Breast epithelium (tissue), 4 donors: ENCODE results near the gene RHBDD3. TPM values are rescaled to one million over a fixed set of nuclear protein-coding genes. Genes with fewer than 3 reads are reported as not detected.

Source experiments
- DNase-seq, 2 donors: peaks; one replicate each; pipeline ENCODE4 v3.0.0-alpha.2; 2019; ENCODE audit warnings: low spot score in 2 of 2
- H3K27ac ChIP-seq, 2 donors: fragments of 200-600 bp; sonication (generic) in 1 of 2; one replicate each; pipeline ENCODE4 v1.5.1; 2016 to 2019; ENCODE audit warnings: mild to moderate bottlenecking in 1 of 2
- H3K27me3 ChIP-seq, 2 donors: fragments of 200-600 bp; sonication (generic) in 1 of 2; one replicate each; pipeline versions ENCODE4 v1.5.1 to v1.6.0; 2017 to 2019; ENCODE audit warnings: control low read depth in 1 of 2, mild to moderate bottlenecking in 1 of 2
- H3K36me3 ChIP-seq: fragments of 200-600 bp; one replicate; pipeline ENCODE4 v1.5.1; 2019
- H3K4me1 ChIP-seq, 2 donors: fragments of 200-600 bp; sonication (generic); one replicate each; pipeline ENCODE4 v1.5.1; 2016 to 2019; ENCODE audit warnings: control low read depth in 1 of 2
- H3K4me3 ChIP-seq, 3 donors: fragments of 200-600 bp; sonication (generic); 1 replicate in 2 of 3; 2 replicates in 1 of 3; pipeline ENCODE4 v1.5.1; 2016 to 2019; ENCODE audit warnings: mild to moderate bottlenecking in 3 of 3, moderate library complexity in 2 of 3
- H3K9me3 ChIP-seq, 2 donors: fragments of 200-600 bp; sonication (generic) in 1 of 2; one replicate each; pipeline ENCODE4 v1.5.1; 2016 to 2019; ENCODE audit warnings: control low read depth in 1 of 2
- POLR2A ChIP-seq: fragments of 450-650 bp; IDR thresholded peaks from one replicate; pipeline ENCODE4 v1.6.1; 2016; ENCODE audit warnings: antibody characterized with exemption, mild to moderate bottlenecking, moderate library complexity
- POLR2AphosphoS5 ChIP-seq, 3 donors: sonication (generic); formaldehyde crosslinking; IDR thresholded peaks; one replicate each; pipeline ENCODE4 v1.6.1; 2017; ENCODE audit warnings: antibody characterized with exemption in 3 of 3
- intact Hi-C: fragments of 100-400 bp; cut with DNase I; formaldehyde crosslinking; loops from one replicate; pipeline ENCODE4 v1.15.1; 2023; ENCODE audit warnings: low total_unique reads
- total RNA-seq, 3 donors: library from RNA; depleted of rRNA; stranded (reverse); fragments of >200 nt; gene quantifications; one replicate each; pipeline ENCODE4 v1.1.0, GENCODE V29; 2016
- TF ChIP-seq, protein P1 (sequence below), 3 donors: fragments of 450-650 bp; IDR thresholded peaks; one replicate each; pipeline ENCODE4 v1.5.1; 2016 to 2017; ENCODE audit warnings: antibody characterized with exemption in 3 of 3, mild to moderate bottlenecking in 3 of 3, moderate library complexity in 3 of 3

Gene RHBDD3
- total RNA-seq, 3 donors from 2014 or later: 16.2 to 31.8 (median 28.2) TPM

DNA sequence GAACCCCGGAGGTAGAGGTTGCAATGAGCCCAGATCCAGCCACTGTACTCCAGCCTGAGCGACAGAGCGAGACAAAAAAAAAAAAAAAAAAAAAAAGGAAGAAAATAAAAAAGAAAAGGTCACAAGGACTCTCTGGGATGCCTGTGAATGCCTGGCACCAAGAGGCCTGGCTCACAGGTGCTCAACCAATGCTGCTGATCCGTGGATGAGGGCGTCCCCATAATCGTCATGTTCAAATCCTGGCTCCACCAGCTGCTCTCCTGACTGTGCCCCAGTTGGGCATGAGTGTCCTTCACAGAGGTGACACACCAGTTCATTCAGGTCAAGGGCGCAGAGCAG is 38.0 kb upstream of the RHBDD3 start:
- Histone ChIP-seq H3K4me1 (peaks cover 24 to 27% of the 10 kb centered on the region in 2 donors), H3K27ac (peak overlapping the region; percentile 89 to 93), H3K27me3 (no peaks in the 10 kb centered on the region), H3K4me3 (peak overlapping the region in 2 of 3 donors; percentile 74 to 93), H3K9me3 (no peaks in the 10 kb centered on the region), H3K36me3 (no peaks in the 10 kb centered on the region)
- intact Hi-C loops: no loop called here
- TF ChIP-seq POLR2AphosphoS5 (IDR thresholded peaks at IDR 0.05): no peak
- no peak for TF ChIP-seq POLR2A
- TF ChIP-seq, protein P1, sequence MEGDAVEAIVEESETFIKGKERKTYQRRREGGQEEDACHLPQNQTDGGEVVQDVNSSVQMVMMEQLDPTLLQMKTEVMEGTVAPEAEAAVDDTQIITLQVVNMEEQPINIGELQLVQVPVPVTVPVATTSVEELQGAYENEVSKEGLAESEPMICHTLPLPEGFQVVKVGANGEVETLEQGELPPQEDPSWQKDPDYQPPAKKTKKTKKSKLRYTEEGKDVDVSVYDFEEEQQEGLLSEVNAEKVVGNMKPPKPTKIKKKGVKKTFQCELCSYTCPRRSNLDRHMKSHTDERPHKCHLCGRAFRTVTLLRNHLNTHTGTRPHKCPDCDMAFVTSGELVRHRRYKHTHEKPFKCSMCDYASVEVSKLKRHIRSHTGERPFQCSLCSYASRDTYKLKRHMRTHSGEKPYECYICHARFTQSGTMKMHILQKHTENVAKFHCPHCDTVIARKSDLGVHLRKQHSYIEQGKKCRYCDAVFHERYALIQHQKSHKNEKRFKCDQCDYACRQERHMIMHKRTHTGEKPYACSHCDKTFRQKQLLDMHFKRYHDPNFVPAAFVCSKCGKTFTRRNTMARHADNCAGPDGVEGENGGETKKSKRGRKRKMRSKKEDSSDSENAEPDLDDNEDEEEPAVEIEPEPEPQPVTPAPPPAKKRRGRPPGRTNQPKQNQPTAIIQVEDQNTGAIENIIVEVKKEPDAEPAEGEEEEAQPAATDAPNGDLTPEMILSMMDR (IDR thresholded peaks at IDR 0.05): no peak
- DNase-seq: no peak

DNA sequence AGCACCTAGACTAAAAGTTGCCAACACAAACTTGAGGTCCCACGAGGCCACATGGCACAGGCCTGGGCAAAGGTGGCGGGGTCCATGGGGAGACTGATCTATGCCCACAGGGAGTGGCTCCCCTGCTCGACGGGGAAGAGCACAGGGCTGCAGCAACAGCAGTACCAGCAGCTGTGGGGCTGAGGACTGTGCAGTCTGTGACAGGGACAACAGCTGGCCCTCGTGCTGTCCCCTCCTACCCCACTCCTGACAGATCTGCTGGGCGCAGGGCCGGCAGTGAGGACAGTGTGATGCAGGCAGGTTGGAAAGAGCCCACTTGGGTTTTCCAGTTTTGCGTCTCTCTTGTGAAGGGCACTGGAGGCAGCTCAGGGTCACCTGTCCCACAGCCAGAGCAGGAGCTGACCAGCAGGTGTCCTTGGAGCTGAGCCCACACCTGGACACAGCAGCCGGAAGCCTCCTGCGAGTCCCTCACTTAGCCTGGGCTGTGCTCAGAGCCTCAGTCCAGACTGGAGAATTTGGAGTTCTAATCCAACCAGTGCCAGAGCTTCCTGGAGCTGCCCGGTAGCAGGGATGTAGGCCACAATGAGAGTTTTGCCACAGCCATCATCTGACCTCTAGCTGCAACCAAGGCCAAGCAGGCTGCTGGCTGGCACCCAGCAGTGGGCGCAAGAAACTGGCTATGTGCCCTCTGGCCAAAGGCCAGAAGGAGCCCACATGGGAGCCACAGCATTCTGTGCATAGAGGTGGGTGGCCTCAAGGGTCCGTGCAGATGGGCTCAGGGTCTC is 35.1 kb upstream of the RHBDD3 start:
- Histone ChIP-seq H3K27ac (peak overlapping the region; percentile 54 to 64), H3K4me1 (peaks cover 8 to 10% of the 10 kb centered on the region in 2 donors), H3K36me3 (peaks cover 11% of the 10 kb centered on the region), H3K27me3 (no peaks in the 10 kb centered on the region), H3K9me3 (no peaks in the 10 kb centered on the region), H3K4me3 (no peak overlapping the region)
- TF ChIP-seq POLR2AphosphoS5 (IDR thresholded peaks at IDR 0.05): no peak
- TF ChIP-seq POLR2A: no peak
- TF ChIP-seq, protein P1 (IDR thresholded peaks at IDR 0.05): no peak
- no peak for DNase-seq
- intact Hi-C loops: no loop called here

DNA sequence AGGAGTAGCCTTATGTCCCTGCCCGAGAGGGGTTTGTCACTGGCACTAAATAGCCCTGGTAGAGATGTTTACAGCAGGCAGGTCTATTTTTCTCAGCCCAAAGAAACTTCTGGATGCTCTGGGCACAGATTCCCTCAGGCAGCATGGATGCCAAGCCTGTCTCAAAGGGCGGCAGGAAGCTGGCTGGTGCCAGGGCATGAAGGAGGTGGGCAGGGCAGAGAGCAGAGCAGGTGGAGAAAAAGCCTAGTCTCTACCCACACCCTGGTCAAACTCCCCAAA is 34.6 kb upstream of the RHBDD3 start:
- no peak overlapping the region for H3K4me3 ChIP-seq
- intact Hi-C loops: no loop called here
- no peak for DNase-seq
- no peaks in the 10 kb centered on the region for H3K27me3 ChIP-seq
- peak overlapping the region; percentile 54 to 64 for H3K27ac ChIP-seq
- H3K4me1 ChIP-seq: peaks cover 7 to 8% of the 10 kb centered on the region in 2 donors
- TF ChIP-seq, protein P1 (IDR thresholded peaks at IDR 0.05): no peak
- TF ChIP-seq POLR2A (no peak), POLR2AphosphoS5 (IDR thresholded peaks at IDR 0.05) (no peak)
- H3K9me3 ChIP-seq: no peaks in the 10 kb centered on the region
- peaks cover 17% of the 10 kb centered on the region for H3K36me3 ChIP-seq

DNA sequence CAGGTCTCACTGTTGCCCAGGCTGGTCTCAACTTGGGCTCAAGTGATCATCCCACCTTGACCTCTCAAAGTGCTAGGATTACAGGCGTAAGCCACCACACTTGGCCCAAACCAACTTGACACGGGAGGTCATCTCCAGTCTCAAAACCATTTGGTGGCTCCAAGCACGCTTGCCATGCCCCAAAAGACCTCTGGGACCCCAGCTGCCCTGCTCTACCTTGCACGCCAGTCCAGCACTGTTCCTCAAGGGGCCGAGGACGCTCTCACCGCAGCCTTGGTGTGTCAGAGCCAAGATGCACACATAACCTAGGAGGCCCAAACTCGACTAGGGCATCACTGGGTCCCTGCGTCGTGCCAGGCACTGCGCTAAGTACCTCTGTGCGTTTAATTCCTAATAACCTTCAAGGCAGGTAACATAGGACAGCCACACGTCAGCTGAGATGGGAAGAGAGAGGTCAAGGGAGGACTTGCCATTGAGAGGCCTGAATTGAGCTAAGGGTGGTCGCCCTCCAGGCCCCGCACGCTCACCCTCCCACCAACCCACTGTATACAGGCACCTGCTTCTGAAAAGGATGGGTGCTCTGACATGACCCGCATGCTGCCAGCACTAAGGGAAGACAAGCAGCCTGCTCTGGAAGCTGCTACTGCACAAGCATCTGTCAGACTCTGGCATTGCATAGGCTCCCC is 34.1 kb upstream of the RHBDD3 start:
- peaks cover 22% of the 10 kb centered on the region for H3K36me3 ChIP-seq
- H3K9me3 ChIP-seq: no peaks in the 10 kb centered on the region
- intact Hi-C loops: no loop called here
- H3K27me3 ChIP-seq: no peaks in the 10 kb centered on the region
- no peak overlapping the region for H3K4me3 ChIP-seq
- H3K27ac ChIP-seq: peak overlapping the region; percentile 54 to 64
- H3K4me1 ChIP-seq: peaks cover 7 to 8% of the 10 kb centered on the region in 2 donors
- TF ChIP-seq POLR2AphosphoS5 (IDR thresholded peaks at IDR 0.05): no peak
- TF ChIP-seq, protein P1 (IDR thresholded peaks at IDR 0.05): no peak
- no peak for TF ChIP-seq POLR2A
- no peak for DNase-seq
